Limb (tissue), 2 donors: Measurements from ENCODE around the gene WDR88.
"Not testable (repeated sequence)": the region's sequence is repeated elsewhere in the genome, so short reads cannot be mapped to it uniquely, and the experiment has no call there.

ENCODE experiments used
- DNase-seq, 2 donors: peaks; one replicate each; pipeline ENCODE4 v3.0.0-alpha.2; 2016; ENCODE audit errors: extremely low spot score in 2 of 2

The WDR88 gene

DNA sequence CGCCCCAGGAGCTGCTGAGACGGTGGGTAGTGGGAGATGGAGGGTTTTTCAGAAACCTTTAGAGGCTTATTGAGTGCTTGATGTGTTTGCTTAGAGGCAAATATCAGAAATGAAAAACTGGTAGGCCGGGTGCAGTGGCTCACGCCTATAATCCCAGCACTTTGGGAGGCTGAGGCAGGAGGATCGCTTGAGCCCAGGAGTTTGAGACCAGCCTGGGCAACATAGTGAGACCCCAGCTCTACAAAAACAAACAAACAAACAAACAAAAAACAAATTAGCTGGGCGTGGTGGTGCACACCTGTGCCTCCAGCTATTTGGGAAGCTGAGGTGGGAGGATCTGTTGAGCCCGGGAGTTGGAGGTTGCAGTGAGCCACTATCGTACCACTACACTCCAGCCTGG is 5.2 kb upstream of the WDR88 start:
- not testable (repeated sequence) for DNase-seq

DNA sequence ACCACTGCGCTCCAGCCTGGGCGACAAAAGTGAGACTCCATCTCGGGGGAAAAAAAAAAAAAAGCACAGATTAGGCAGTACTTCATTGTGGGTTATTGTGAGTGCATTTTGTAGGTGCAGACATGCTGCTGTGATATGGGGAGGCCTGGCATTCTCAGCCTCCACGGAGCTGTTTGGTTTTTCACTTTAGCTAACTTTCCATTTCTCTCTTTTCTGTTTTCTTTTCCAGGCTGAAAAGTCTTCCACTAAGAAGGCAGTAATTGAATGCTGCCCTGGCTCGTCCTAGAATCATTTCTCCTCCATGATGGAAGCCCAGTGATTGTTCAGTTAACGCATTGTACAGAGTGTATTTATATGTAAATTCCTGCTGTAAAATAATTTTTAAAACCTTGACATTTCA is 2.0 kb upstream of the WDR88 start:
- no peak for DNase-seq

DNA sequence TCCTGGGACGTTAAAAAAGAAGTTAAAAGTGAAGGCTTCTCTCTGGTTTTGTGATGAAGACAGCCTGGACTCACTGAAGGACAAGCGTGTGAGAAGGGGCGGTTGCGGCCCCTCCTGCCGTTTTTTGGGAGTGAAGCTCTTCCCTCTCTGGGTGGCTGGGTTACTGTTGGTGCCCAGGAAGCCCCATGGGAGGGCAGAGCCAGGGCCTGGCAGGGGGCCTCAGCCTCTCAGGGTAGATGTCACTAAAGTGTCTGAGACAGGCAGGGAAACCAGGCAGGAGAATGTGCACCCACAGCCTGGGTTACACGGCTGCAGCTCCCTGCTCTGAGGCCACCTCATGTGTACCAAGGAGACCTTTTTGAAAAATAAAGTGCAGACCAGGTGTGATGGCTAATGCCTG is 1.5 kb upstream of the WDR88 start:
- no peak for DNase-seq

DNA sequence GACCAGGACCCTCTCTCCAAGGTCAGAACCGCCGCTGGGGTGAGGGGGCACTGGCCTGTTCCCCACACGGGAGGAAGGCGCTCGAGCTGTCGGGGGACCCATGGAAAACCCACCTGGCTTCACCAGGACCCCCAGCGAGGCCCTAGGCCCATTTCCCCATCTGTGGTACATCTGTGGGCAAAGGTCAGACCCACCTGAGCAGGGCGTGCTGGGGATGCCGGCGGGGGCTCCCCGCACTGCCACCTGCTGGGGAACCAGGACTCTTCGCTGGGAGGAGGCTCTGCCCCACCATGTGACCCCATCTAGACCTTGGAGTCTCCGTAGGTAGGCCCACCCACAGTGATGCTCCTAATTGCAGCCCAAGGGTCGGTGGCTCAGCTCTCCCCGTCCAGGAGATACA is 511 bp downstream of the WDR88 start:
- DNase-seq, result no peak

DNA sequence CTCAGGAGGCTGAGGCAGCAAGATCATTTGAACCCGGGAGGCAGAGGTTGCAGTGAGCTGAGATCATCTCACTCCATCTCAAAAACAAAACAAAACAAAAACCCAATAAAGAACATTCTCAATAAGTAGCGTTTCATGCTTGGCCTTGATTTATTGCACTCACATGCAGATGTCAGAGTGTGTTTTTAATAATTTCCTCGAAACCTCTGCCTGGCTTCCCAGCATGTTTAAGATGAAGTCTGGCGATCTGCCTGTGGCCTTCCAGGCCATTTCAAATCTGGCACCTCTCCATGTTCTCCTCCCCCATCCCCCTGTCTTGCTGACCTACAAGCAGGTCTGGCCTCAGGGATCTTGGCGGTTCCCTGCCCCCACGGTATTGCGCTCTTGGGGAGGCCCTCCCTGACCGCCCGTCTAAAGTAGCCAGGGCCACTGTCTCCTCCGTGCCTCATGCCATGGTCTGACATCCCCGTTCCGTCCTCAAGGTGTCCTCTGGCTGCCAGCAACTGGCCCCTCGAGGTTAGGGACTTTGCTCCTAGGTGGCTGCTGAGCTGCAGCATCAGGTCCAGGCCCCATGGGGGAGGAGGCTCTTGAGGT is 1.6 kb downstream of the WDR88 start:
- peak in 1 of 2 donors; percentile 4 for DNase-seq

DNA sequence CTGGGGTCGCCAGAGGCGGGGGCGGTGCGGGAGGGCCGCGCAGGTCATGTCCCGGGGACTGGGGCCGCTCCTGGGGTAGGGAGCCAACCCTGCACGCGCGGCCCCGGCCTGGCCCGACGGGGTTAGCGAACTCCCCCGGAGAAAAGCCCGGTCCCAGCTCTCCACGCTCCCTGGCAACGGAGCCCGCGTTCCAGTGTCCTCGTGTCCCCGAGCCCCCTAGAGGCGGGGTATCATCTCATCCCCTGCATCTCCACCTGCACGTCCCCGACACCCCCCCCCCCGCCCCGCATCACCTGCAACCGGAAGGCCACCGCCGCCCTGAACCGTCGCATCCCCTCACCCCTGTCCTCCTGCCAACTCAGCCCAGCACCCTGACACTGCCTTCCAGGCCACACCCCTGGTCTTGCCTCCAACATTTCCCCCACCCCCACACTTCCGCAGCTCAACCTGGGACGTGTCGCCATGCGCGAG is 2.7 kb downstream of the WDR88 start:
- DNase-seq, result no peak

DNA sequence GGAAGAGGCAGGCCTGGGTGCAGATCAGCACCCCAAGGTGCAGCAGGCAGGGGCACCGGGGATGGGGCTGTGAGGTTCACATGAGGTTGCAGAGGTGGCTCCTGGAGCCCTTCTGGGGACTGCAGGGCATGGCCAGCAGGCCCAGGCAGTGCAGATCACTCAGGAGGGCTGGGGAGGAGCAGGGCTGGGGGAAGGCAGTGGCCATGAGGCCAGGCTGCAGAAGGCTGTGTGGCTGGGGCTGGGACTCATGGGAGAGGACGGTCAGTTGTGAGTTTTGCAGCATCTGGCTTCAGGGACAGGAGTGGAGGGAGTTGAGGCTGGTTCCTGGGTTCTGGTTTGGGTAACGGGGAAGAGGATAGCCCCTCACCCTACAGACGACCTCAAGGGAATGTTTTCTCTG is 7.3 kb downstream of the WDR88 start:
- DNase-seq, result no peak

DNA sequence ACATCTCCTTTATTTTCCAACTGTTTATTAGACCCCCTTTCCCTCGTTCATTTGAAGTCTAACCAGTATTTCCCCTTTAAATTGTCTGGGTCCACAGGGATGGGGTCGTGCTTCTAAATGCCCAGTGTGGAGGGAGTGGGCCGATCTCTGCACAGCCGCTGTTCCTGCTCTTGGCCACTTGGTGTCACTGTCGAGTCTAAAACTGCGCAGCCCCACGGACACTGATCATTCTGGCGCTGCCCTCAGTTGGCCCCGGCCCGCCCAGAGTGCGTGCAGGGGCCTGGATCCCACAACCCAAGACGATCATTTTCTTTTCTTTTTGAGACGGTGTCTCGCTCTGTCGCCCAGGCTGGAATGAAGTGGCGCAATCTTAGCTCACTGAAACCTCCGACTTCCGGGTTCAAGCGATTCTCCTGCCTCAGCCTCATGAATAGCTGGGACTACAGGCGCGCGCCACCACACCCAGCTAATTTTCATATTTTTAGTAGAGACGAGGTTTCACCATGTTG is 12.0 kb downstream of the WDR88 start:
- DNase-seq, result peak; percentile 56 to 75

DNA sequence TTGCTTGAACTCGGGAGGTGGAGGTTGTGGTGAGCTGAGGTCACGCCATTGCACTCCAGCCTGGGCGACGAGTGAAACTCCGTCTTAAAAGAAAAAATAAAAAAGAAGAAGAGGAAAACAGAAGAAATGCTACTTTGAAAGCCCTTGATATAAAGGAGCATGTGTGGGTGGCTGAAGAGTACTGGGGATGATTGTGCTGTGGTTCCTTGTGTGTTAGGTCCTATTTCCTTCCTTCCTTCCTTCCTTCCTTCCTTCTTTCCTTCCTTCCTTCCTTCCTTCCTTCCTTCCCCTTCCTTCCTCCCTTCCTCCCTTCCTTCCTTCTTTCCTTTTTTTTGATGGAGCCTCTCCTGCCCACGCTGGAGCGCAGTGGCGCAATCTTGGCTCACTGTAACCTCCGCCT is 14.3 kb downstream of the WDR88 start:
- DNase-seq, result no peak

DNA sequence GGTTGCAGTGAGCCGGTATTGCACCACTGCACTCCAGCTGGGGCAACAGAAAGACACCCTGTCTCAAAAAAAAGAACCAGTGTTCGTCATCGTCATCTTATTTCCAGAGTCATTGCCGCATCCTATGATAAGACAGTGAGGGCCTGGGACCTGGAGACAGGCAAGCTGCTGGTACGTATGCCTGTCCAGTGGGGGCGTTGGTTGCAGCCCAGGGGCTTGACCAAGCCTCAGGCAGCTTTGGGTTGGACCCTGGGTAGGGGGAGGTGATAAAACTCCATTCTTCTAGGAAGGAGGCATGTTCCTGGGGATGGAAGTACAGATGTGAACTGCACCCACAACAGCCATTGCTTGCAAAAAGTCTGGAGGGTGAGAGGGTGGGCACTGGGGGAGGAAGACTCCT is 15.6 kb downstream of the WDR88 start:
- no peak for DNase-seq

DNA sequence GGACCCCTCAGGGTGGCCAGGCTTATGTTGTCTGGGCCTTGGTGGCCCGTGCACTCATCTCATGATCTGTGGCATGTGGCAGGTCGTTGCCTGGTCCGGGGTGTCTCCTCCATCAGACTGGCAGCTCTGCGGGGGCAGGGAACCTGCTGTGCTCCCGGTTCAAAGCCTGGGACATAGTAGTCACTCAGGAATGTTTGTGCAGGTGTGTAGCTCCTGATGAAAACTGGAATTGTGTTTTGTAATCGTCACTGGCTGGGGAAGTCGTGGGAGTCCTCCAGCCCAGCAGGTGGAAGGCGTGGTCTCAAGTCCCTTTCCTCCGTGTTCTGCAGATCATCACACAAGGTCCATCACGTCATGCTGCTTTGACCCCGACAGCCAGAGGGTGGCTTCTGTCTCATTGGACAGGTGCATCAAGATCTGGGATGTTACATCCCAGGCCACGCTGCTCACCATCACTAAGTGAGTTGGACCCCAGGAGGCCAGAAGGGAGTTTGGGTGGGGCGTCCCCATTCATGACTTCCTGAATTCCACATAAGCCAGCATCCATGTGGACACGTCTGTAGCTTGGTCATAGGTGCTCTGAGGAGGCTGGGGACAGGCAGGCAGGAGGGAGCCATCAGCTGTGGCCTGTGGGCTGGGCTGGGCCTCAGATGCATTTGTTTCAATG is 19.1 kb downstream of the WDR88 start:
- no peak for DNase-seq

DNA sequence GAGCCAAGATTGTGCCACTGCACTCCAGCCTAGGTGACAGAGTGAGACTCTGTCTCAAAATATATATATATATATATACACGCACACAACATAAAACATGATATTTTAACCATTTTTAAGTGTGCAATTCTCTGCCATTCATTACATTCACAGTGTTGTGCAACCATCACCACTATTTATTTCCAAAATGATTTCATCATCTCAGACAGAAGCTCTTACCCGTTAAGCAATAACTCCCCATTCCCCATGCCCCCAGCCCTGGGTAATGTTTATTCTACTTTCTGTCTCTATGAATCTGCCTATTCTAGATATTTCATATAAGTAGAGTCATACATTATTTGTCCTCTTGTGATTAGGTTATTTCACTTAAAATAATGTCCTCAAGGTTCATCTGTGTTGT is 20.3 kb downstream of the WDR88 start:
- no peak for DNase-seq

DNA sequence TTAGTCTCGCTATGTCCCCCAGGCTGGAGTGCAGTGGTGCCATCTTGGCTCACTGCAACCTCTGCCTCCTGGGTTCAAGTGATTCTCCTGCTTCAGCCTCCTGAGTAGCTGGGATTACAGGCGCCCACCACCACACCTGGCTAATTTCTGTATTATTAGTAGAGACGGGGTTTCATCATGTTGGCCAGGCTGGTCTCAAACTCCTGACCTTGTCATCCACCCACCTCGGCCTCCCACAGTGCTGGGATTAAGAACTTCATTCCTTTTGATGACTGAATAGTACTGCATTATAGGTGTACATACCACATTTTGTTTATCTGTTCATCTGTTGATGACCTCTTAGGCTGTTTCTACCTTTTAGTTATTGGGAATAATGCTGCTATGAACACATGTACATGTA is 20.7 kb downstream of the WDR88 start:
- DNase-seq, result not testable (repeated sequence)

DNA sequence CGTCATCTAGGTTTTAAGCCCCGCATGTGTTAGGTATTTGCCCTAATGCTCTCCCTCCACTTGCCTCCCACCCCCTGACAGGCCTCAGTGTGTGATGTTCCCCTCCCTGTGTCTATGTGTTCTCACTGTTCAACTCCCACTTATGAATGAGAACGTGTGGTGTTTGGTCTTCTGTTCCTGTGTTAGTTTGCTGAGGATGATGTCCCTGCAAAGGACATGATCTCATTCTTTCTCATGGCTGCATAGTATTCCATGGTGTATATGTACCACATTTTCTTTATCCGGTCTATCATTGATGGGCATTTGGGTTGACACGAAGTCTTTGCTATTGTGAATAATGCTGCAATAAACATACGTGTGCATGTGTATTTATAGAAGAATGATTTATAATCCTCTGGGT is 22.4 kb downstream of the WDR88 start:
- not testable (repeated sequence) for DNase-seq

DNA sequence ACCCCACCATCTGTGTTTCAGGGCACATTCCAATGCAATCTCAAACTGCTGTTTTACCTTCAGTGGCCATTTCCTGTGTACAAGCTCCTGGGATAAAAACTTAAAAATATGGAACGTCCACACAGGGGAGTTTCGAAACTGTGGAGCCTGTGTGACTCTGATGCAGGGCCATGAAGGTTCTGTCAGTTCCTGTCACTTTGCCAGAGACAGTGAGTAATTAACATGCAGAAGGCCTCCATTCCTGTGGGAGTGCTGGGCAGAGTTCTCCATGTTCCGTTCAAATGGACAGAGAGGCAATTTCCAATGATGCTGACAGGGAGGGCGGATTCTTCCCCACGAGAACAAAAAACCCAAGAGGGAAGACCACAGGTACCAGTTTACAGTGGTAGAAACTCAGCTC is 24.4 kb downstream of the WDR88 start:
- no peak for DNase-seq

DNA sequence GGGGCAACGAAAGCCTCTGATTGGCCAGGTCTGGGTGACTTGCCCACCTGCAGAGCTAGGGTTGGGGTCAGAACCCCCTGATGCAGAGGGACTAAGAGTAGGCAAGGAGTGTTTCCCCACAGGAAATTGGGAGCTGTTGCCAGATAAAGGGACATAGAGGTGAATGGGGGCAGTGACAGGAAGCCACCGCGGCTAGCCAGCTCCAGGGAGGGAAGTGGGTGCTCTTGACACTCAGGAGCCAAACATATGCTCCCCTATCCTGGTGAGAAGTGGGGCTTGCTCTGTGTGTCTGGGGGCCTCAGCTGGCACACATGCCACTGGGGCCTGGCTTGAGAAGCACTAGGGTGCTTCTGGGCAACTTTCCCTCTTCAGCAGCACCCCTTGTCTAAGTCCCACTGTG is 26.0 kb downstream of the WDR88 start:
- DNase-seq, result no peak

DNA sequence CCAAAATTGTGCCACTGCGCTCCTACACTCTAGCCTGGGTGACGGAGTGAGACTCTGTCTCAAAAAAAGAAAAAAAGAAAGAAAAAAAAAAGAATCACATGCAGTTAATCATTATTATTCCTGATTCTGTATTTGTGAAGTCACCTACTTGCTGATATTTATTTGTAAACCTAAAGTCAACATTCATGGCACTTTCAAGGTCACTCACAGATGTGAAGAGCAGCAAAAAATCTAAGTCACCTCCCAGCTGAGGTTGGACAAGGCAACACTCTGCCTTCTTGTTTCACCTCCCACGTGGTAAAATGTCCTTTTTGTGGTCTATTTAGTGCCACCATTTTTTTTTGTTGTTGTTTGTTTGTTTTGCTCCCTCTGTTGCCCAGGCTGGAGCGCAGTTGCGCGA is 26.5 kb downstream of the WDR88 start:
- no peak for DNase-seq

DNA sequence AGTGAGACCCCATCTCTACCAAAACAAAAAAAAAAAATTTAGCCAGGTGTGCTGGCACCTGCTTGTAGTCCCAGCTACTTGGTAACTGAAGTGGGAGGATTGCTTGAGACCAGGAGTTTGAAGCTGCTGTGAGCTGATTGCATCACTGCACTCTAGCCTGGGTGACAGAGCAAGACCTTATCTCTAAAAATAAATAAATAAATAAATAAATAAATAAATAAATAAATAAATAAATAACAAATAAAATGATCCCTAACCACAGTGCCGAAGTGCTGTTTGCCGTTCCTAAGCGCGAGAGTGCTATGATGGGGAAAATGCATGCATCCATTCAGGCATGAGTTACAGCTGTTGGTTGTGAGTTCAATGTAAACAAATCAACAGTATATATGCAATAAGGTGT is 27.2 kb downstream of the WDR88 start:
- DNase-seq, result no peak

DNA sequence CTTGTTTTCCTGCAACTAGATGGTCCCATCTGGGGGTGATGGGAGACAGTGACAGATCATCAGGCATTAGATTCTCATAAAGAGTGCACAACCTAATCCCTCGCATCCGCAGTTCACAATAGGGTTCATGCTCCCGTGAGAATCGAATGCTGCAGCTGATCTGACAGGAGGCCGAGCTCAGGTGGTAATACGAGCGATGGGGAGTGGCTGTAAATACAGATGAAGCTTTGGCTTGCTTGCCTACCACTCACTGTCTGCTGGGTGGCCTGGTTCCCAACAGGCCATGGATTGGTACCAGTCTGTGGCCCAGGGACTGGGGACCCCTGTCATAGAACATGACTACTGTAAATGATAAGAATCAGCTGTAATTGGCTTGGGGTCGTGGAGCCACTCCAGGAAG is 28.0 kb downstream of the WDR88 start:
- no peak for DNase-seq

DNA sequence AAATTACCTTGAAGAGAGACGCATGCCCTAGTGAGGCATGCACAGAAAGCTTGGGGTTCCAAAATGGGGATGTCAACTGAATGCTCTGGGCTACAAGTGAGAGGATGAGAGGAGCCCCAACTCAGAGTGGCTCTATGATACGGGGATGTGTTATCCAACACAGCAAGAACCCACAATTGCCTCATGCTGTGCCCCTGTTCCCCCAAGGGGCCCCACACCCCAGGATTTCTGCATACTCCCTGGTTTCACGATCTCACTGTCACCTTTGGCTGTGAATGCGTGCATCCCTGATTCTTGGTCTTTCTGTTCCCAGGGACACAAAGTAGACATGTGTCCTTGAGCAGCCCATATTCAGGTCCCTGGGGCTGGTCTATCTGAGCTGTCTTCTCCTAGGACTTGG is 29.3 kb downstream of the WDR88 start:
- DNase-seq, result no peak

DNA sequence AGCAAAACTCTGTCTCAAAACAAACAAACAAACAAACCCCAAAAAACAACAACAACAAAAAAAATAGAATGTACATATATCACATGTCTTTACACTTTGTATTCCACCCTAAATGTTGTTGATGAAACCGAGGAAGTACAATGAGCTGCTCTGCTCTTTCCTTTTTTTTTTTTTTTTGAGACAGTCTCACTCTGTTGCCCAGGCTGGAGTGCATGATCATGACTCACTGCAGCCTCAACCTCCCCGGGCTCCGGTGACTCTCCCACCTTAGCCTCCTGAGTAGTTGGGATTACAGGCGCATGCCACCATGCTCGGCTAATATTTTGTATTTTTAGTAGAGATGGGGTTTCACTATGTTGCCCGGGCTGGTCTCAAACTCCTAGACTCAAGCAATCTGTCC is 31.6 kb downstream of the WDR88 start:
- DNase-seq, result no peak

DNA sequence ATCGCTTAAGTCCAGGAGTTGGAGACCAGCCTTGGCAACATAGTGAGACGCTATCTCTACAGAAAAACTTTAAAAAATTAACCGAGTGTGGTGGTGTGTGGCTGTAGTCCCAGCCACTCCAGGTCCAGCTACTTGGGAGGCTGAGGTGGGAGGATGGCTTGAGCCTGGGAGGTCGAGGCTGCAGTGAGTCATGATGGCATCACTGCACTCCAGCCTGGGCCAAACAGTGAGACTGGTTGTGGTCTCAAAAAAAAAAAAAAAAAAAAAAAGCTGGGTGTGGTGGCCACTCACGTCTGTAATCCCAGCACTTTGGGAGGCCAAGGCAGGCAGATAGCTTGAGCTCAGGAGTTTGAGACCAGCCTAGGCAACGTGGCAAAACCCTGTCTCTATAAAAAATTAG is 34.1 kb downstream of the WDR88 start:
- DNase-seq, result not testable (repeated sequence)

DNA sequence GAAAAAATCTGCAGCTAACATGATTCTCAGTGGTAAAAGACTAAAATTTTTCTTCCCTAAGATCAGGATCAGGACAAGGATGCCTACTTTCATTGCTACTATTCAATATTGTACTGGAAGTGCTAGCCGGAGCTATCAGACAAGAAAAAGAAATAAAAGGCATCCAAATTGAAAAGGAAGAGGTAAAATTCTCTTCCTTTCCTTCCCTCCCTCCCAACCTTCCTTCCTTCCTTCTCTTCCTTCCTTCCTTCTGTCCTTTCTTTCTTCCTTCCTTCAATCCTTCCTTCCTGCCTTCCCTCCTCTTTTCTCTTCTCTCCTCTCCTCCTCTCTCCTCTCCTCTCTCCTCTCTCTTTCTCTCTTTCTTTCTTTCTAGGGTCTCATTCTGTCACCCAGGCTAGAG is 35.5 kb downstream of the WDR88 start:
- DNase-seq, result no peak
